Activated CD8-positive, alpha-beta memory T cell treated with anti-CD3 and anti-CD28 coated beads, Interleukin-2, amount 10 ng/mL, durations not matched to agents 7 days and 5 days (primary cell): ENCODE data around the gene HECTD4. TPM values are rescaled to one million over a fixed set of nuclear protein-coding genes. Genes with fewer than 3 reads are reported as not detected.
"Not testable (repeated sequence)": the region's sequence is repeated elsewhere in the genome, so short reads cannot be mapped to it uniquely, and the experiment has no call there.

Source experiments
- ATAC-seq: fragments of 150-1000 bp; cut with Tn5 transposase; one replicate; pipeline ENCODE4 v1.10.0; 2021; ENCODE audit warnings: moderate library complexity
- CTCF ChIA-PET: fragments of 350-600 bp; sonication (Branson Sonifier 250); formaldehyde crosslinking; loops from one replicate; lab custom pipeline; 2021; ENCODE audit warnings: antibody characterized with exemption; lab: Charles Lee
- DNase-seq: peaks from one replicate; pipeline ENCODE4 v3.0.0-alpha.2; 2020
- H3K27ac Mint-ChIP-seq: one replicate; pipeline ENCODE4 v1.8.0; 2021; ENCODE audit warnings: mild to moderate bottlenecking, mixed read lengths
- H3K27me3 Mint-ChIP-seq: one replicate; pipeline ENCODE4 v1.8.0; 2021; ENCODE audit warnings: mixed read lengths
- H3K36me3 Mint-ChIP-seq: one replicate; pipeline ENCODE4 v1.8.0; 2021; ENCODE audit warnings: mild to moderate bottlenecking, mixed read lengths
- H3K4me1 Mint-ChIP-seq: one replicate; pipeline ENCODE4 v1.8.0; 2021; ENCODE audit warnings: mixed read lengths
- H3K4me3 Mint-ChIP-seq: one replicate; pipeline ENCODE4 v1.8.0; 2021; ENCODE audit warnings: mild to moderate bottlenecking, moderate library complexity, mixed read lengths
- H3K9me3 Mint-ChIP-seq: one replicate; pipeline ENCODE4 v1.8.0; 2022; ENCODE audit warnings: low read depth, mixed read lengths
- total RNA-seq, 2 experiments: library from RNA; stranded (reverse); gene quantifications; one replicate each; pipeline ENCODE4 v1.2.3, GENCODE V29; 2021

Gene HECTD4
- total RNA-seq, 2 experiments from 2014 or later, result 49.3 to 55.4 TPM

DNA sequence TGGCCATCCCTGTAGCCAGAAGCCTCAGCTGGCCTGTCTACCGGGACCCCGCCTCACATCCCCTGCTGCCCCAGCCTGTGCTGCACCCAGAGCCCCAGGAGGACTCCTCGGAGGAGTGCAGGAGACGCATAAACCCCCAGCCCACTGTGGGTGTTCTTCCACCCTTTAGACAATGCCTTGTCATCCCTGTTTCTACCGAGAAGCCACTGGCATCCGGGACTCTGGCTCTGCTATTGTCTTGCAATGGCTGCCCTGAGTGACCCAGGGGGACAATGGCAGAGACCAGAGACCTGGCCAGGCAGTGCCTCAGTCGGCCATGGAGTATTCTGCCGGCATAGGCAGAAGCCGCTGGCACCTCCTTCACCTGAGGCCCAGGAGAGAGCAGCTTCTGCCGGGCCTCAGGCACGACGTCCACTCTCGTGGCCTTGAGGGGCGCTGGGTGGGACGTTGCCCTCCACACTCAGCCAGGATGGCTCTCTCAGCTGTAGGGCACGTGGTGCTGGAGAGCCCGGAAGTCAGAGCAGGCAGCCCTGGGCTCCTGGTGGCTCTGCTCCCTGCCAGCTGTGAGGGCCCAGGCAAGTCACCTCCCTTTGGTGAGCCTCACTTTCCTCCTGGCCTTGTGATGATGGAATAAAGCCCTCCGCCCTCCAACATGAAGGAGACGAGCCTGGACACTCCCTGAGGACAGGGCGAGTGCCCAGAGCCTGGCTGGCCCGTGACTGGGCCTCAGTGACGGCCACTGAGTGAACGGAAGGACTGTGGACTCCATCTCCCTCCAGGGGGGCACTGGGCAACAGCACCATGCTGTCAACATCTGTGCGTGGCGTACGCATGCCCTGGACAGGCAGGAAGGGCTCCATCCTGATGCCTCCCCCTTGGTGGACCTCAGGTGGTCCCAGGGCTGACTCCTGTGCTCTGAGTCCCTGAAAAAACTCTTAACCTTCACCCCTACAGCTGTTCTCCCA, 215.9 kb downstream of the HECTD4 start:
- peaks cover 3% of the 10 kb centered on the region for H3K4me1 Mint-ChIP-seq
- no peaks in the 10 kb centered on the region for H3K27me3 Mint-ChIP-seq
- H3K9me3 Mint-ChIP-seq, result no peaks in the 10 kb centered on the region
- CTCF ChIA-PET, result no interaction called here
- DNase-seq (no peak), ATAC-seq (no peak)
- H3K36me3 Mint-ChIP-seq, result peaks cover 6% of the 10 kb centered on the region
- peak overlapping the region; percentile 19 for H3K27ac Mint-ChIP-seq
- H3K4me3 Mint-ChIP-seq, result no peak overlapping the region

DNA sequence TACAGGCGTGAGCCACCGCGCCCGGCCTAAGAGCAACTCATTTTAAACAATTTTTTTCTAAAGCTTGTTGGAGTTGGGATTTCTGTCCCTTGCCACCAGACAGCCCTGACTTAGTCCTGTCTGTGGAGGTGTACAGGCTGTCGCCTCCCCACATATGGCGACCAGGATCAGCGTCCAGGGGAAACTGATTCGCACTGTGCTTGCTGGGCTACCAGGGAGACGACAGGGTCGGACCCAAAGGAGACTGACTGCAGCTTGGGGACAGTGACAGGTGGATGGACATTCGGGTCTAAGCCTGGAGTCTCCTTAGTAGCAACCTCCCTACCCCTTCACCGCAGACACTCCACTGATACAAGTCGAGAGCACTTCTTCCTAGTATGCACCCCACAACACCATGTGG, 216.6 kb downstream of the HECTD4 start:
- DNase-seq (no peak), ATAC-seq (no peak)
- Mint-ChIP-seq H3K9me3 (no peaks in the 10 kb centered on the region), H3K27ac (no peak overlapping the region), H3K4me3 (no peak overlapping the region), H3K4me1 (peaks cover 3% of the 10 kb centered on the region), H3K36me3 (peaks cover 12% of the 10 kb centered on the region), H3K27me3 (no peaks in the 10 kb centered on the region)
- CTCF ChIA-PET, result no interaction called here

DNA sequence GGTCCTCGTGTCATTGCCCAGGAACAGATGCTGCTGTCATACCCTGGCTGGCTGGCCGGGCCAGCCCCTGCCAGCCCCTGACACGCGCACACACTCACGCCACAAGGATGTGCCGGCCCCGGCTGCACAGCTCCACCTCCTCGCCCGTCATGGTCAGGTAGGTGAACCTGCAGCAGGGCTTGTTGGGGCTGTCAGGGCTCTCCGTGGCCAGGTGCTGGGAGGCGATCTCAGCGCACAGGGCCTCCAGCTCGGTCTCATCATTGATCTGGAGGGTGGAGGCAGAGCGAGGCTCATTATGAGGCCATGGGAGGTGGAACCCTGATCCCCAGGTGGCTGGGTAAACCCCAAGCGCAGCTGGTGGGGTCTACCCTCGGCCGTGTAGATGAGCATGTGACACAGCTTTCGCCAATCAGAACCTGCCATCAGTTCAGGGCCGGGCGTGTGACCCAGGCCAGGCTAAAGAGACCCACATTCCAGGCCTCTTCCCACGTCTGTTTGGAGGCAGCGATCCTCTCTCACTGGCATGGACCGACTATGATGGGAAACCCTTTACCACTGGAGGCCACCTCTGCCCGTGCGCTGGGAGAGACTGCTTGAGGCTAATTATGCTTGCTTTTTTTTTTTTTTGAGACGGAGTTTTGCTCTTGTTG, 218.1 kb downstream of the HECTD4 start:
- no peaks in the 10 kb centered on the region for H3K27me3 Mint-ChIP-seq
- no peaks in the 10 kb centered on the region for H3K9me3 Mint-ChIP-seq
- H3K36me3 Mint-ChIP-seq, result peaks cover 24% of the 10 kb centered on the region
- CTCF ChIA-PET, result no interaction called here
- no peak overlapping the region for H3K4me3 Mint-ChIP-seq
- ATAC-seq (no peak), DNase-seq (no peak)
- no peak overlapping the region for H3K27ac Mint-ChIP-seq
- peaks cover 4% of the 10 kb centered on the region for H3K4me1 Mint-ChIP-seq

DNA sequence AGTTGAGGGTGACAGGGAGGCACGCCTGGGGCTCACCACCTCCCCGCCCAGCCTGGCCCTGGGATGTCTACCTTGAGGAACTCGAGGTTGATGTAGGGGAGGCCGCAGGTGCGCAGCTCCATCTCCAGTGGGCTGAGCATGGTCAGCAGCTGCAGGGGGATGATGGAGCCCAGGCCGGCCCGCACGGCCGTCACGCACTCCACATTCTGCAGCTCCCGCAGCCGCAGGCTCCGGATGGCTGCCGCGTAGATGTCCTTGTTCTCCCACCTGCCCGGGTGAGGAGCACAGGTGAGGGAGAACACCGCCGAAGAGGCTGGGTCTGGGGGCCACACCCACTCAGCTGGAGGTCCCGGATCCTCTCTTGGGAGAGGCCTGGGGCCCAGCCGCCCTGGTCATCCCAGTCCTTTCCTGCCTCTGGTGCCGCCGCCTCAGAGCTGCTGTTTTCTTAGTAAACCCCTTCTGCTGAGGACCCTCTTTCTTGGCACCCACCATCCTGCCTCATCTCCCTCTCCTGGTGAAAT, 218.7 kb downstream of the HECTD4 start:
- peaks cover 30% of the 10 kb centered on the region for H3K36me3 Mint-ChIP-seq
- H3K27ac Mint-ChIP-seq, result no peak overlapping the region
- CTCF ChIA-PET, result no interaction called here
- H3K4me1 Mint-ChIP-seq, result peaks cover 10% of the 10 kb centered on the region
- no peaks in the 10 kb centered on the region for H3K9me3 Mint-ChIP-seq
- no peaks in the 10 kb centered on the region for H3K27me3 Mint-ChIP-seq
- ATAC-seq, result no peak
- DNase-seq, result no peak
- H3K4me3 Mint-ChIP-seq, result no peak overlapping the region

DNA sequence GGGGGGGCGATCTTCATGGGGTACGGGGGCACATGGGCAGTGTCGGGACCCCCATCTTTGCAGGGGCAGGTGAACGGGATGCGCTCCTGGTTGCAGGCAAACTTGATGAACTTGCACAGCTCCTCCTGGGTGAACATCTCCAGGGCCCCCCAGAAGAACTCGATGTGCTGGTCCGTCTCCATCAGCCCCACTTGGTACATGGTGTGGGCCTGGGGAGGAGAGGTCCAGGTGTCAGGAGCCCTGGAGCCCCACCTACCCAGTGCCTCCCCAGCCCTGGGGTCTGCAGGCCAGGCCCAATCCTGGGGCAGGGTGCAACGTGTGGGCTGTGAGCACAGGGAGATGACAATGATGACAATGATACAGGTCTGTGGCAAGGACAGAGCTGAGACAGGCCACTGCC, 219.2 kb downstream of the HECTD4 start:
- DNase-seq, result no peak
- peaks cover 15% of the 10 kb centered on the region for H3K4me1 Mint-ChIP-seq
- H3K27me3 Mint-ChIP-seq, result no peaks in the 10 kb centered on the region
- no peak overlapping the region for H3K4me3 Mint-ChIP-seq
- CTCF ChIA-PET, result no interaction called here
- H3K9me3 Mint-ChIP-seq, result no peaks in the 10 kb centered on the region
- no peak for ATAC-seq
- H3K27ac Mint-ChIP-seq, result no peak overlapping the region
- peaks cover 35% of the 10 kb centered on the region for H3K36me3 Mint-ChIP-seq

DNA sequence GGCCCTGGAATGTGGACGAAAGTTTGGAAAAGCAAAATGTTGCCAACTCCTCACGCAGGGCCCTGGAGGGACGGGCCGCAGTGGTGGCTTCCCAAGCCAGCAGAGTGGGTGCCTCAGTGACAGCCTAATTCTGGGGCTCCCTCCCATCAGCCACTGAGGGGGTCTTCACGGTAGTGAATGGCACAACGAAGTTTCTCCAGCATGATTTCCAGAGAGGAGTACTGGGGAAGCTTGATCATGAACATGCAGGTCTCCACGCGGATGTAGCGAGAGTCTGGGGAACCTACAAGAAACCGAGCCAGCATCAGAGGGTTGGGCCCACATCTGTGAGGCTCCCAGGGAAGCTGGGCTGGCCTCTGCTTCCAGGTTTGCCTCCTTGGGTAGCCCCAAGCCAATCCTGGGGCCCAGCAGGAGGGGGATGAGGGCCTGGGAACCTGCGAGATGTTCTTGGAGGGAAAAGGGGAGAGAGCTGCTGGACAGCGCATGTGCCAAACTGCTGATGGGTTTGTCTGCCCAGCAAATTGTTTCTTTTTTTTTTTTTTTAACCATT, 219.9 kb downstream of the HECTD4 start:
- no peak overlapping the region for H3K4me3 Mint-ChIP-seq
- H3K36me3 Mint-ChIP-seq, result peaks cover 43% of the 10 kb centered on the region
- no peak overlapping the region for H3K27ac Mint-ChIP-seq
- H3K4me1 Mint-ChIP-seq, result peaks cover 21% of the 10 kb centered on the region
- CTCF ChIA-PET, result no interaction called here
- ATAC-seq (no peak), DNase-seq (no peak)
- H3K27me3 Mint-ChIP-seq, result no peaks in the 10 kb centered on the region
- H3K9me3 Mint-ChIP-seq, result peaks cover 4% of the 10 kb centered on the region

DNA sequence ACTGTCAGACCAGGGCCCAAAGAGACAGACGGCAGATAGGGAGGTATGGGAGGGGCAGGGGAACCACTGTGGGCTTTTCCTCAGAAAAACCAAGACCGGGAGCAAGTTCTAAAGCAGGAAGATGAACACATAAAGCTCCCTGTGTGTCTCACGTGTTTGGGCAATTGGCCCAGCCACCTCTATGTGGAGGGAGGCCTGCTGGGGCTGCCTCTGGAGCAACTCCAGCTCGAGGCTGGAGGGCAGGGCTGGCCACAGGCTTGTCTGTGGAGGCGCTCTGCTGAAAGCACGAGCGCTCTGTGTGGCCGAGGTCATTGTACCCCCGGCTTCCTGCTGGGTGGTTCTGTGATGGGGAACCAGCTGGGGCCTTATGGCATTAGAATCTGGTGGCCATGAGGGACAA, 220.5 kb downstream of the HECTD4 start:
- Mint-ChIP-seq H3K27me3 (no peaks in the 10 kb centered on the region), H3K9me3 (peaks cover 4% of the 10 kb centered on the region), H3K27ac (peak overlapping the region; percentile 22), H3K4me3 (no peak overlapping the region), H3K4me1 (peaks cover 21% of the 10 kb centered on the region), H3K36me3 (peaks cover 49% of the 10 kb centered on the region)
- ATAC-seq (no peak), DNase-seq (no peak)
- CTCF ChIA-PET, result no interaction called here

DNA sequence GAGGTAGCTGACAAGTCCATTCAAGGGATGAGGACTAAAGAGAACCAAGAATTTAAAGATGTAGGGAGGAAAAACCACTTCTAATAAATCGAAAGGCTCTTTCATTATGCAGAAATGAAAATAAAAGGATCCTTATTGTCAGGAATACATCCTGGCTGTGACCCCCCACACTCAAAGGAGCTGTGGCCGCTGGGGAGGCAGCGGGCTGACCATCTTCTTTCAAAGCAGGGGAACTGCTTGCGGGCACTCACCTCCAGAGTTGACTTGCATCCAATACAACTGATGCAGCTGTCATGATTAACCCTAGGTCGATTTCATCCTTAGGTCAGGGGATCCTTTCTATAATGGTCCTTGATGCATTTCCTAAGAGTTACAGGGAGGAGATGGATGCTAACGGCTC, 221.6 kb downstream of the HECTD4 start:
- Mint-ChIP-seq H3K27ac (no peak overlapping the region), H3K36me3 (peaks cover 60% of the 10 kb centered on the region), H3K9me3 (peaks cover 4% of the 10 kb centered on the region), H3K4me3 (no peak overlapping the region), H3K27me3 (no peaks in the 10 kb centered on the region), H3K4me1 (peaks cover 21% of the 10 kb centered on the region)
- no peak for ATAC-seq
- DNase-seq, result no peak
- CTCF ChIA-PET, result no interaction called here

DNA sequence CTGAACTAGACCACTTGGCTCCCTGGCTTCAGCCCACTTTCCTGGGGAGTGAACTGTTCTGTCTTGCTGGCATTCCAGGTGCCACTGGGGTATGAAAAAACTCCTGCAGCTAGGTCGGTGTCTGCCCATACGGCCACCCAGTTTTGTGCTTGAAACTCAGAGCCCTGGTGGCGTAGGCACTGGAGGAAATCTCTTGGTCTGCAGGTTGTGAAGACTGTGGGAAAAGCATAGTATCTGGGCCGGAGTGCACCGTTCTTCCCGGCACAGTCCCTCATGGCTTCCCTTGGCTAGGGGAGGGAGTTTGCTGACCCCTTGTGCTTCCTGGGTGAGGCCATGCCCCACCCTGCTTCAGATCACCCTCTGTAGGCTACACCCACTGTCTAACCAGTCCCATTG, 223.1 kb downstream of the HECTD4 start:
- Mint-ChIP-seq H3K27ac (peak overlapping the region; percentile 76), H3K4me3 (no peak overlapping the region), H3K27me3 (no peaks in the 10 kb centered on the region), H3K9me3 (peaks cover 4% of the 10 kb centered on the region), H3K36me3 (peaks cover 71% of the 10 kb centered on the region), H3K4me1 (peaks cover 21% of the 10 kb centered on the region)
- CTCF ChIA-PET, result no interaction called here
- DNase-seq, result no peak
- no peak for ATAC-seq

DNA sequence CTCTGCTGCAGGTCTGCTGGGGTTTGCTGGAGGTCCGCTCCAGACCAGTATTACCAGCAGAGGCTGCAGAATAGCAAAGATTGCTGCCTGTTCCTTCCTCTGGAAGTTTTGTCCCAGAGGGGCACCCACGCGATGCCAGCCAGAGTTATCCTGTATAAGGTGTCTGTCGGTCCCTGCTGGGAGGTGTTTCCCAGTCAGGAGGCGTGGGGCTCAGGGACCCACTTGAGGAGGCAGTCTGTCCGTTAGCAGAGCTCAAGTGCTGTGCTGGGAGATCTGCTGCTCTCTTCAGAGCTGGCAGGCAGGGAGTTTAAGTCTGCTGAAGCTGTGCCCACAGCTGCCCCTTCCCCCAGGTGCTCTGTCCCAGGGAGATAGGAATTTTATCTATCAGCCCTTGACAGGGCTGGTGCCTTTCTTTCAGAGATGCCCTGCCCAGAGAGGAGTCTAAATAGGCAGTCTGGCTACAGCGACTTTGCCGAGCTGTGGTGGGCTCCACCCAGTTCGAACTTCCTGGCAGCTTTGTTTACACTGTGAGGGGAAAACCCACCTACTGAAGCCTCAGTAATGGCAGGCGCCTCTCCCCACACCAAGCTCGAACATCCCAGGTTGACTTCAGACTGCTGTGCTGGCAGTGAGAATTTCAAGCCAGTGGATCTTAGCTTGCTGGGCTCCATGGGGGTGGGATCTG, 223.6 kb downstream of the HECTD4 start:
- H3K9me3 Mint-ChIP-seq, H3K27me3 Mint-ChIP-seq, CTCF ChIA-PET, H3K4me3 Mint-ChIP-seq: not testable (repeated sequence)
- Mint-ChIP-seq H3K27ac (peak overlapping the region; percentile 76), H3K36me3 (peaks cover 77% of the 10 kb centered on the region), H3K4me1 (peaks cover 21% of the 10 kb centered on the region)
- peak; percentile 65 for DNase-seq
- ATAC-seq, result peak; percentile 60

DNA sequence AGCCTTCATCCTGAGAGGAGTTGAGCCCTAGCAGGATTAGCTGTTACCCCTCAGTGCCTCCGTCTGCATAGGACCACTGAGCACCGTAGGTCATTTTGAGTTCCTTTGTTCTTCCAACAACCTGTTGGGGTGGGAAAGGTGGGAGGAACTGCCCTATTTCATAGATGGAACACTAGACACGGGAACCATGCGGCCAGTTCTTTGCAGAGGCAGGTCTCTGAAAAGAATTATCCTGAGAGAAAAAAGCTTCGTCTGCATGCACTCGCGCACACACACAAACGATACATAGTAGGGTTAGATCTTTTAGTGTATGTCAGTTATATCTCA, 228.4 kb downstream of the HECTD4 start:
- peaks cover 14% of the 10 kb centered on the region for H3K4me1 Mint-ChIP-seq
- ATAC-seq (no peak), DNase-seq (no peak)
- CTCF ChIA-PET, result no interaction called here
- H3K36me3 Mint-ChIP-seq, result peaks cover 76% of the 10 kb centered on the region
- no peak overlapping the region for H3K27ac Mint-ChIP-seq
- peaks cover 4% of the 10 kb centered on the region for H3K9me3 Mint-ChIP-seq
- H3K4me3 Mint-ChIP-seq, result no peak overlapping the region
- no peaks in the 10 kb centered on the region for H3K27me3 Mint-ChIP-seq

DNA sequence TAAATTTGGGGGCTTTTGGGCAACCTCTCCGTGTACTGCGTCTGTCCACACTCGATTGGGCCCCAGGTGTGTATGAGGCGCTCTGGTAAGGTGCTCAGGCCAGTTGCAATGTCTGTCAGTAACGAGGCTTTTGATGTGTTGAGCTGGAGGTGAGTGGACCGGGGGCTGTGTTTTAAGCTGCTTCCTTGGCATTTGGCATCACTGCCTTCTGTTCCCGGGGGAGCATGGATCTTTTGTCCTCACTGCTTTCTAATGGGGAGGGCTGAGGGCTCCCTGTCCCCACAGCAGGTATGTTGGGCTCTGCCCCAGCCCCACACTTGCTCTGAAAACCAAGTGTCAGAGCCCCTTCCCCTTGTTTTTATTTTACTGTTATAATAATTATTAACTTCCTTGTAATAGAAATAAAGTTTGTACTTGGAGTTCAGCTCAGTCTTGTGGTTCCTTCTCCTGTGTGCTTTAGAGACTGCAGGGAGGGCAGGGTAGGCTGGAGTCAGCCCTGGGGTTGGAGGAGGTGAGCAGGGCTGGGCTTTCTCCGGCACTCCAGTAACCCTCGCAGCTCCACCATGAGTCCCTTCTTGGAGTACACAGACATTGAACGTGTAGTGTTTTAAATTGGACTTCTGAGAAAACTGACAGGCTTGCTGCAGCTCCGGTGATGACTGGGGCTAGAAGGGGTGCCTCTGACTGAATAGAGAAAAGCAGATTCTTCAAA, 228.9 kb downstream of the HECTD4 start:
- CTCF ChIA-PET, result no interaction called here
- H3K36me3 Mint-ChIP-seq, result peaks cover 76% of the 10 kb centered on the region
- DNase-seq, result no peak
- no peak for ATAC-seq
- no peak overlapping the region for H3K4me3 Mint-ChIP-seq
- H3K27ac Mint-ChIP-seq, result no peak overlapping the region
- no peaks in the 10 kb centered on the region for H3K27me3 Mint-ChIP-seq
- peaks cover 9% of the 10 kb centered on the region for H3K4me1 Mint-ChIP-seq
- peaks cover 4% of the 10 kb centered on the region for H3K9me3 Mint-ChIP-seq
